ENCODE data around the gene PLET1. TPM values are rescaled to one million over a fixed set of nuclear protein-coding genes. Genes with fewer than 3 reads are reported as not detected.
A peak's percentile ranks its signal among the peaks of the same experiment; 100 is the strongest.

PLET1 gene
- total and polyA plus RNA-seq, 3 experiments from 2014 or later, result not detected

GRCh38 chr11:112292188-112292587, 31.5 kb upstream of the PLET1 start:
- peaks cover 0 to 4% (median 0%) of the 10 kb centered on the region in 3 donors for H3K36me3 Mint-ChIP-seq
- ChIA-PET POLR2A (no interaction called here), CTCF (no interaction called here)
- peak overlapping the region in 1 of 8 donors; percentile 17 for H3K27ac Mint-ChIP-seq
- no peak for DNase-seq
- H3K9me3 Mint-ChIP-seq, result no peaks in the 10 kb centered on the region
- no peak overlapping the region for H3K27ac ChIP-seq (ENCODE audit: low read depth, low read length)
- no peaks in the 10 kb centered on the region for H3K27me3 ChIP-seq (ENCODE audit: insufficient read depth, low read length, poor library complexity, severe bottlenecking)
- no peaks in the 10 kb centered on the region for H3K36me3 ChIP-seq (ENCODE audit: insufficient read depth, low read length)
- H3K4me1 Mint-ChIP-seq, result peaks cover 16 to 28% (median 19%) of the 10 kb centered on the region in 3 donors
- no peak overlapping the region for H3K4me3 Mint-ChIP-seq
- no peak overlapping the region for H3K4me3 ChIP-seq (ENCODE audit: low read length)
- H3K9me3 ChIP-seq (ENCODE audit: low read length), result no peaks in the 10 kb centered on the region
- no peaks in the 10 kb centered on the region for H3K27me3 Mint-ChIP-seq
- H3K4me1 ChIP-seq (ENCODE audit: insufficient read depth, low read length), result peaks cover 19% of the 10 kb centered on the region

DNA sequence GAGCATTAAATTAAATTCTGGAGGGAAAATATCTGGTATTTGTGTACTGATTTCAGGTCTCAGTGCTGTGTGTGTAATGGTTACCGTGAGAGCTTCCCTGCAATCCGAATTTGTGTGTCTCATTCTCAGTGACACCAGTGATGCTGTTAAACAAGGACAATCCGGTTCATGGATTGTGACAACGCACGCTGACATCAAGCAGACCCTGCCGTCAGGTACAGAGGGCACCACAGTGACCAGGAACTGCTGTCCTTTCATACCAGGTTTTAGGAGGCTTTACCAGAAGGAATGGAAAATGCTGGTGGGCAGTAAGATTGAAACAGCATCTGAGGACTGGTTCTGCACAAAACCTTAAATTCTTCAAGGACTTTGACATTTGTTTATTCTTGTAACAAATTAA, 30.5 kb upstream of the PLET1 start:
- Histone ChIP-seq H3K27me3 (ENCODE audit: insufficient read depth, low read length, poor library complexity, severe bottlenecking) (no peaks in the 10 kb centered on the region), H3K36me3 (ENCODE audit: insufficient read depth, low read length) (no peaks in the 10 kb centered on the region), H3K4me1 (ENCODE audit: insufficient read depth, low read length) (peaks cover 9% of the 10 kb centered on the region), H3K27ac (ENCODE audit: low read depth, low read length) (no peak overlapping the region), H3K9me3 (ENCODE audit: low read length) (no peaks in the 10 kb centered on the region), H3K4me3 (ENCODE audit: low read length) (no peak overlapping the region)
- ChIA-PET POLR2A (no interaction called here), CTCF (no interaction called here)
- Mint-ChIP-seq H3K4me3 (peak overlapping the region in 4 of 7 donors; percentile 41 to 68 (median 56)), H3K27ac (peak overlapping the region in 2 of 8 donors; percentile 7 to 66), H3K27me3 (no peaks in the 10 kb centered on the region), H3K4me1 (peaks cover 12 to 20% (median 13%) of the 10 kb centered on the region in 3 donors), H3K36me3 (peaks cover 0 to 4% (median 0%) of the 10 kb centered on the region in 3 donors), H3K9me3 (no peaks in the 10 kb centered on the region)
- no peak for DNase-seq

- Mint-ChIP-seq H3K27me3 (no peaks in the 10 kb centered on the region), H3K4me1 (peaks cover 12 to 20% (median 13%) of the 10 kb centered on the region in 3 donors), H3K27ac (peak overlapping the region in 3 of 8 donors; percentile 37 to 71 (median 47)), H3K4me3 (peak overlapping the region; percentile 64 to 81 (median 79)), H3K36me3 (peaks cover 0 to 6% (median 0%) of the 10 kb centered on the region in 3 donors), H3K9me3 (no peaks in the 10 kb centered on the region)
- Histone ChIP-seq H3K4me1 (ENCODE audit: insufficient read depth, low read length) (peaks cover 9% of the 10 kb centered on the region), H3K9me3 (ENCODE audit: low read length) (no peaks in the 10 kb centered on the region), H3K4me3 (ENCODE audit: low read length) (peak overlapping the region; percentile 69), H3K36me3 (ENCODE audit: insufficient read depth, low read length) (no peaks in the 10 kb centered on the region), H3K27ac (ENCODE audit: low read depth, low read length) (no peak overlapping the region), H3K27me3 (ENCODE audit: insufficient read depth, low read length, poor library complexity, severe bottlenecking) (no peaks in the 10 kb centered on the region)
- ChIA-PET POLR2A (no interaction called here), CTCF (no interaction called here)
- no peak for DNase-seq
These were observed 29.8 kb upstream of the PLET1 start for GRCh38 chr11:112290493-112290850.

DNA sequence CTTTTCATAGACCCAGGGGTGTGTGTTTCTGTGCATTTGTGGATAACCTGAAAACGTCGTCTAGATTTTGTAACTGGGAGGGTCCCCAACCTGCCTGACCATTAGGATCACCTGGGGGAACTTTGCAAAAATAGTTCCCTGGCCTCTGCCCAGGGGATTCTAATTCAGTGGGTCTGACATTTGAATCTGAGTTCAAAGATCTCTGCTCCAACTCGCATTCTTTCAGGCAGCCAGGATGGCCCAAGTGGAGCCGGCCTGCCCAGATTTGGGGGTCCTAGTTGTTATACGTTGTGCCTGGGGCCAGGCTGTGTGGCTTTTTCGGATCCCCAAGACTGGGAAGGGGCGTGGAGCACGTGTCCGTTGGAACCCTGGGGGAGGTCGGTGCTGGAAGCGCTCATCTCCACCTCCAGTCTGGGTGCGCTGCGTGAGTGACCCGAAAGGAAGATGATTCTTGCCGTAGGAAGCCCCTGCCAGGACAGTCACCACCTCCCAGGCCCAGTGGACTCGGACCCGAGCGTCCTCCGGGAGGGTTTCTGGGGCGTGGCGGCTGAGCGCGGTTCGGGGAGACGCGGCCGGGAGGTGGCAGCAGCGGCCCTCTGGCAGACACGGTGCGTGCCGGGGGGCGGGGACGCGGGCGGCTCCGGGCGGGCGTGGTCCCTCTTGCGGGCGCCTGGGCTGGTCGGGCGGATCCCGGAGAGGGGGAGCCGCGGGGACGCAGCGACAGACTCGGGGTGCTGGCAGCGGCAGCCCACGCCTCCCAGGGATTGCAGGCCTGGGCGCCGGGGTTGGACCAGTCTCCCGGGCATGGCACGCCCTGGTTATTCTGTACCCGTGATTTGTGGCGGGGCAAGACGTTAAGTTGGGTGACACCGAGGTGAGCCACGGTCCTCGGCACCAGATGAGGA, 29.2 kb upstream of the PLET1 start:
- Mint-ChIP-seq H3K36me3 (peaks cover 0 to 6% (median 0%) of the 10 kb centered on the region in 3 donors), H3K4me3 (peak overlapping the region; percentile 64 to 81 (median 79)), H3K4me1 (peaks cover 12 to 20% (median 13%) of the 10 kb centered on the region in 3 donors), H3K27me3 (no peaks in the 10 kb centered on the region), H3K27ac (peak overlapping the region in 5 of 8 donors; percentile 17 to 71 (median 54)), H3K9me3 (no peaks in the 10 kb centered on the region)
- Histone ChIP-seq H3K4me3 (ENCODE audit: low read length) (peak overlapping the region; percentile 69), H3K9me3 (ENCODE audit: low read length) (no peaks in the 10 kb centered on the region), H3K36me3 (ENCODE audit: insufficient read depth, low read length) (no peaks in the 10 kb centered on the region), H3K27me3 (ENCODE audit: insufficient read depth, low read length, poor library complexity, severe bottlenecking) (no peaks in the 10 kb centered on the region), H3K27ac (ENCODE audit: low read depth, low read length) (no peak overlapping the region), H3K4me1 (ENCODE audit: insufficient read depth, low read length) (peaks cover 9% of the 10 kb centered on the region)
- ChIA-PET CTCF (interaction anchor here (1.1 to 3.5 kb wide), 4 partner anchors 10 to 1000 kb away, joined by 3 to 24 read pairs (median 8); no protein-coding TSS in a partner anchor), POLR2A (no interaction called here)
- peak; percentile 77 to 86 (median 80) for DNase-seq

- ChIA-PET POLR2A (interaction anchor here (0.9 kb wide), 1 partner anchor 61 kb away, joined by 3 read pairs; no protein-coding TSS in a partner anchor), CTCF (interaction anchor here (0.9 to 3.5 kb wide), 6 partner anchors 8 to 1002 kb away, joined by 3 to 24 read pairs (median 9); no protein-coding TSS in a partner anchor)
- H3K4me1 ChIP-seq (ENCODE audit: insufficient read depth, low read length), result peaks cover 9% of the 10 kb centered on the region
- Mint-ChIP-seq H3K36me3 (peaks cover 0 to 6% (median 0%) of the 10 kb centered on the region in 3 donors), H3K4me1 (peaks cover 12 to 20% (median 13%) of the 10 kb centered on the region in 3 donors), H3K27me3 (no peaks in the 10 kb centered on the region), H3K27ac (peak overlapping the region in 1 of 8 donors; percentile 23), H3K9me3 (no peaks in the 10 kb centered on the region), H3K4me3 (peak overlapping the region in 3 of 7 donors; percentile 0 to 15 (median 8))
- H3K4me3 ChIP-seq (ENCODE audit: low read length), result no peak overlapping the region
- H3K27ac ChIP-seq (ENCODE audit: low read depth, low read length), result no peak overlapping the region
- no peaks in the 10 kb centered on the region for H3K9me3 ChIP-seq (ENCODE audit: low read length)
- H3K27me3 ChIP-seq (ENCODE audit: insufficient read depth, low read length, poor library complexity, severe bottlenecking), result no peaks in the 10 kb centered on the region
- no peak for DNase-seq
- no peaks in the 10 kb centered on the region for H3K36me3 ChIP-seq (ENCODE audit: insufficient read depth, low read length)
These were observed 27.4 kb upstream of the PLET1 start for GRCh38 chr11:112288021-112288420.

DNA sequence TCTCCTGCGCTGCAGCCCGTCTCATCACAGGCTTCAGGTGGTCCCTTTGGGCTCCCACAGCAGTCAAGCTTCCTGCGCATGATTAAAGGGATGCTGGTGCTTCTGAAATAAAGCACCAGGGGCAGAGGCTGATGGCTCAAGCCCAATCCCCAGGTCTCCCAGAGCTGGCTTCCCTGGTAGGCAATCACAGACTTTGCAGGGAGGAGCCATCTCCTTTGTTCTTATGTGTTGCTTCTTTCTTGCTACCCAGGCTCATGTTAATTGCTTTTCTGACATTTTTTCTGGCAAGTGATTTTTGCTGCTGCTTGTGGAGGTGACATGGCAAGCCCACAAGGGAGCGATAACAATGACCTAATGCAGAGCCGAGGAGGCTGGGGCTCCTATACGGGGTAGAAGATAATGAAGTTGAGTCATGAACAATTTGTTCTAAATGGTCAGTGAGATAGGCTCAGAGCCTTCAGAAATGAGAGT, 25.2 kb upstream of the PLET1 start:
- H3K36me3 Mint-ChIP-seq, result peaks cover 0 to 4% (median 0%) of the 10 kb centered on the region in 3 donors
- H3K9me3 Mint-ChIP-seq, result no peaks in the 10 kb centered on the region
- Histone ChIP-seq H3K27ac (ENCODE audit: low read depth, low read length) (no peak overlapping the region), H3K4me3 (ENCODE audit: low read length) (no peak overlapping the region), H3K4me1 (ENCODE audit: insufficient read depth, low read length) (peaks cover 9% of the 10 kb centered on the region), H3K27me3 (ENCODE audit: insufficient read depth, low read length, poor library complexity, severe bottlenecking) (no peaks in the 10 kb centered on the region), H3K36me3 (ENCODE audit: insufficient read depth, low read length) (no peaks in the 10 kb centered on the region), H3K9me3 (ENCODE audit: low read length) (no peaks in the 10 kb centered on the region)
- CTCF ChIA-PET, result interaction anchor here (1.4 to 3.2 kb wide), 3 partner anchors 66 to 269 kb away, joined by 5 to 16 read pairs (median 6); no protein-coding TSS in a partner anchor
- no peaks in the 10 kb centered on the region for H3K27me3 Mint-ChIP-seq
- DNase-seq, result no peak
- peaks cover 11 to 24% (median 21%) of the 10 kb centered on the region in 3 donors for H3K4me1 Mint-ChIP-seq
- POLR2A ChIA-PET, result no interaction called here
- peak overlapping the region in 1 of 8 donors; percentile 10 for H3K27ac Mint-ChIP-seq
- H3K4me3 Mint-ChIP-seq, result no peak overlapping the region

- Mint-ChIP-seq H3K27ac (peak overlapping the region in 1 of 8 donors; percentile 75), H3K9me3 (no peaks in the 10 kb centered on the region), H3K4me1 (peaks cover 12 to 17% (median 17%) of the 10 kb centered on the region in 3 donors), H3K27me3 (peaks cover 0 to under 1% of the 10 kb centered on the region in 2 donors), H3K36me3 (peaks cover 0 to 4% (median 2%) of the 10 kb centered on the region in 3 donors), H3K4me3 (peak overlapping the region in 4 of 7 donors; percentile 24 to 61 (median 54))
- no peaks in the 10 kb centered on the region for H3K27me3 ChIP-seq (ENCODE audit: insufficient read depth, low read length, poor library complexity, severe bottlenecking)
- DNase-seq, result no peak
- no peaks in the 10 kb centered on the region for H3K36me3 ChIP-seq (ENCODE audit: insufficient read depth, low read length)
- ChIA-PET POLR2A (no interaction called here), CTCF (interaction anchor here (1.0 to 12.4 kb wide), 13 partner anchors 11 to 1009 kb away, joined by 3 to 198 read pairs (median 5); partner anchors contain the start of gene PTS)
- no peak overlapping the region for H3K27ac ChIP-seq (ENCODE audit: low read depth, low read length)
- H3K4me3 ChIP-seq (ENCODE audit: low read length), result no peak overlapping the region
- peaks cover 3% of the 10 kb centered on the region for H3K4me1 ChIP-seq (ENCODE audit: insufficient read depth, low read length)
- no peaks in the 10 kb centered on the region for H3K9me3 ChIP-seq (ENCODE audit: low read length)
These were observed 21.1 kb upstream of the PLET1 start for GRCh38 chr11:112281726-112282125.

Data from CD8-positive, alpha-beta memory T cell (primary cell).